Fibroblast of mammary gland (primary cell): ENCODE data around the gene PAF1.
A peak's percentile ranks its signal among the peaks of the same experiment; 100 is the strongest.

ENCODE experiments used
- DNase-seq: peaks from one replicate; pipeline ENCODE4 v3.0.0-alpha.2; 2010; ENCODE audit warnings: low read depth
- H3K4me3 ChIP-seq: 2 replicates; pipeline ENCODE4 v1.5.1; 2011; ENCODE audit warnings: low read depth, mild to moderate bottlenecking, low read length, moderate library complexity; ENCODE audit not compliant: control insufficient read depth
- TF ChIP-seq, protein P1 (sequence below): conservative IDR thresholded peaks from 2 replicates; pipeline ENCODE4 v1.5.1; 2011; ENCODE audit warnings: low read depth, low read length, inconsistent platforms; ENCODE audit not compliant: control insufficient read depth, insufficient read depth

PAF1 gene

DNA sequence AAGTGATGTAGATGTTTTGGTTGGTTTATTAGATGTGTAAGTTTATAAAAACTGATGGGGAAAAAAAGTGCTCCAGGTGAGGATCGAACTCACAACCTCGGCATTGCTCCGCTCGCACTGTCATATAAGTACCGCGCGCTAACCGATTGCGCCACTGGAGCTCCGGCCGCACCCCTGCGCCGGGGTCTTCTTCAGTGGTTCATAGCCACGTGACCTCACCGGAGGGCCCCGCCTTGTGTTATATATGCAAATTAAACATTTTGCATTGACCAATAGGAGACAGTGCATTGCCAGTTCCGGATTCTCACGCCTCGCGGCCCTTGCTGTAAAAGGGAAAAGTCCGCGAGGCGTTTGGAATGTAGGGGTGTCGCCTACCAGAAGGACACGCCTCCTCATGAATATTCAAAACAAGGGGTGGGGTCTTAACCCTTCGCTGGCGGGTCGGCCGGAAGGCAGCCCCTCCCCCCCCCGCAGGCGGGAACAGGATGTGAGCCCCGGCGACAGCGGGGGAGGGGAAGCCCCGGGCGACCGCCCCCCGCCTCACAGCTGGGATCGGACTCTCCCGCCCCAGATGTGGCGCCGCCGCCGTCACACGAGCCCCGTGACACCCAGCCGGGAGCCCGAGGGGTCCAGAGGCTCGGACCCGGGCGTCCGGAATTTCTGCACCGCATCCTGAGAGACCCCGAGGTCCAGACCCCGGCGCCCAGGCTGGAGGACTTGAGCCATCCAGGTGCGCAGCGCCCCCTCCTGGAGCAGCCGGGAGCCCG, 21.4 kb upstream of the PAF1 start, which contains the start of gene PLEKHG2:
Gene PLEKHG2, plus strand, starts transcription at position 570 of the 767 bp plus-strand sequence. CDS start 1,418 bp downstream, outside the sequence.
- H3K4me3 ChIP-seq = peak within 1 kb of the TSS; percentile 86
- TF ChIP-seq, protein P1, sequence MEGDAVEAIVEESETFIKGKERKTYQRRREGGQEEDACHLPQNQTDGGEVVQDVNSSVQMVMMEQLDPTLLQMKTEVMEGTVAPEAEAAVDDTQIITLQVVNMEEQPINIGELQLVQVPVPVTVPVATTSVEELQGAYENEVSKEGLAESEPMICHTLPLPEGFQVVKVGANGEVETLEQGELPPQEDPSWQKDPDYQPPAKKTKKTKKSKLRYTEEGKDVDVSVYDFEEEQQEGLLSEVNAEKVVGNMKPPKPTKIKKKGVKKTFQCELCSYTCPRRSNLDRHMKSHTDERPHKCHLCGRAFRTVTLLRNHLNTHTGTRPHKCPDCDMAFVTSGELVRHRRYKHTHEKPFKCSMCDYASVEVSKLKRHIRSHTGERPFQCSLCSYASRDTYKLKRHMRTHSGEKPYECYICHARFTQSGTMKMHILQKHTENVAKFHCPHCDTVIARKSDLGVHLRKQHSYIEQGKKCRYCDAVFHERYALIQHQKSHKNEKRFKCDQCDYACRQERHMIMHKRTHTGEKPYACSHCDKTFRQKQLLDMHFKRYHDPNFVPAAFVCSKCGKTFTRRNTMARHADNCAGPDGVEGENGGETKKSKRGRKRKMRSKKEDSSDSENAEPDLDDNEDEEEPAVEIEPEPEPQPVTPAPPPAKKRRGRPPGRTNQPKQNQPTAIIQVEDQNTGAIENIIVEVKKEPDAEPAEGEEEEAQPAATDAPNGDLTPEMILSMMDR = peak; percentile 51

DNA sequence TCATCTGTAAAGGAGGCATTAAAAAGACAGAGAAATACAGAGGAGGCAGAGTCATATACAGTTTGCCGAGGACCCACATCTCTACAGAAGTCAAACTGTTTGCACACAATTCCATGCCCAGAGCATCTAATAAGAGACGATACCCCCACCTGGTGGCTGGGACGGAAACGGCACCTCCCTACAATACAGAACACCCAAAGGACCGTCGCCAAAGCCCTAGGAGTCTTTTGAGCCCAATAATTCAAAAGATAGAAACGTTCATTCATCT, 20.9 kb upstream of the PAF1 start:
- no peak overlapping the region for H3K4me3 ChIP-seq
- peak; percentile 94 for DNase-seq
- TF ChIP-seq, protein P1 = peak; percentile 95

More for the DNA sequence above, 21.4 kb upstream of the PAF1 start, which contains the start of gene PLEKHG2:
- DNase-seq = peak; percentile 99

DNA sequence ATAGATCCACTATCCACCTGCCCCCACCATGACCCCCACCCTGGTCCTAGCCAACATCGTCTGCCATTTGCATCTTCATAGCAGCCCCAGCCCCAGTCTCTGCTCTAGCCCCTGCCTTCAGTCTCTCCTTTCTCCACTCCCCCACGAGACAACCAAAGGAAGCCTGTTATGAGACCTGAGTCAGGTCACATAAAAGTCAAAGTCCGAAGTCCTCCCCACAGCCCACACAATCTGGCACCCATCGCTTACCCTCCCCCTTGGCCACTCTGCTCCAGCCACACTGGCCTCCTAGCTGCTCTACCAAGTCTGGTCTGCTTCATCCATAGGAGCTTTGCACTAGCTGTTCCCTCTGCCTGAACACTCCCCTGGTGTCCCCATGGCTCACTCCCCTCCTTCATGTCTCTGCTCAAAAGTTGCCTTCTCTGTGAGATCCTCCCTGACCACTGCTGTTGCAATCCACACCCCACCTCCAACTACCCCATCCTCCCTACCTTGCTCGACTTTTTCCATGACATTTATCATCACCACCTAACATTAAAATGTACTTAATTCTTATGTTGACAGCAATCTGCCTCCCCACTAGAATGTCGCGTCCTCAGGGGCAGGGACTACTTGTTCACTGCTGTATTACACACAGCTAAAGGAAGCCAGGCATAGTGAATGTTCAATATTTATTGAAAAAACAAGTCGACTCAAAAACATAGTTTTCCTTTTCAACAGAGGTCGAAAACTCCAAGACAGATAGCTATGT, 20.4 kb upstream of the PAF1 start:
- TF ChIP-seq, protein P1 = no peak
- DNase-seq = peak; percentile 80
- no peak overlapping the region for H3K4me3 ChIP-seq

DNA sequence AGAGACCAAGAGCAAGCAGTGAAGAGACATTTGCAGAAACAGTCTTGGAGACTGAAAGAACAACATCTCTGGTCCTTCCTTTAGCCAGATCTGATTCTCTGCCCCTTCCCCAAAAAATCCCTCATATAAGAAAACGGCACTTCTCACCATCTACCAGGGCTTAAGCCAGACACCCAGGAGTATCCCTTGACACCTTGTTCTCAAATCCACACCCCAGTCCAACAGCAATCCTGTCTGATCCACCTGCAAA, 19.9 kb upstream of the PAF1 start:
- no peak for DNase-seq
- H3K4me3 ChIP-seq = no peak overlapping the region
- TF ChIP-seq, protein P1 = no peak

DNA sequence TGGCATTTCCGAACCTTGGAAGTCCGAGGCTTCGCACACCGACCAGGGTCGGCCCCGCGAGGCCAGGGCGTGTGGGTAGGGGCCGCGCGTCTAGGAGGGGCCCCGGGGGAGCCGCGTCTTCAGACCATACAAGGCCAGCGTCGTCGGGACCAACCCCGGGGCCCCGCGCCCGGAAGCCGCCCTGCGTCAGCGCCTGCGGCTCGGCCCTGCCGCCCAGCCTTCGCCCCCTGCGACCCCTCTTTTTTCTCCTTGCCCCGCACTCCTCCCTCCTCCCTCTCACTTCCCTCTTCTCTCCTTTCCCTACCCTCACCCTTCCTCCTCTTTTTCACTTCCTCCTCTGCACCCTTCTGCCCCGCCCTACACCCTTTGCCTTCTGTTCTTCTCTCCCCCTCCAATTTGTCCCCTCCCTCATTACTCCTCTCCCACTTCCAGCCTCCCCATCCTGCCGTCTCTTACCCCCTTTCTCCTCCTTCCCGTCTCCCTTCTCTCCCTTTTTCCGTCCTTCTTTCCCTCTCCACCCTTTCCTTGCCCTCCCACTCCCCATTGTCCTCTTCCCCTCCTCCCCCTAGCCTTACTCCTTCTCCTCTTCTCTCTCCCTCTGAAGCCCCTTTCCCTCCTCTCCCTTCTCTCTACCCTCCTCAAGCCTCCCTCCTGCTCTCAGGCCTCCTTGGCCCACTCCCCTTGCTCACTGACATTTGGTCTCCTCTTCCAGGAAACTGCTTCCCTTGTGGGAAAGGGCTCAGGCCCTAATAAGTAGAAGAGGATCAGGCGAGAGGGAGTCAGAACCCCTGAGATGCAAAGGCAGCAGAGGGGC, 19.3 kb upstream of the PAF1 start:
- no peak for DNase-seq
- TF ChIP-seq, protein P1 = no peak
- H3K4me3 ChIP-seq = peak overlapping the region; percentile 97

DNA sequence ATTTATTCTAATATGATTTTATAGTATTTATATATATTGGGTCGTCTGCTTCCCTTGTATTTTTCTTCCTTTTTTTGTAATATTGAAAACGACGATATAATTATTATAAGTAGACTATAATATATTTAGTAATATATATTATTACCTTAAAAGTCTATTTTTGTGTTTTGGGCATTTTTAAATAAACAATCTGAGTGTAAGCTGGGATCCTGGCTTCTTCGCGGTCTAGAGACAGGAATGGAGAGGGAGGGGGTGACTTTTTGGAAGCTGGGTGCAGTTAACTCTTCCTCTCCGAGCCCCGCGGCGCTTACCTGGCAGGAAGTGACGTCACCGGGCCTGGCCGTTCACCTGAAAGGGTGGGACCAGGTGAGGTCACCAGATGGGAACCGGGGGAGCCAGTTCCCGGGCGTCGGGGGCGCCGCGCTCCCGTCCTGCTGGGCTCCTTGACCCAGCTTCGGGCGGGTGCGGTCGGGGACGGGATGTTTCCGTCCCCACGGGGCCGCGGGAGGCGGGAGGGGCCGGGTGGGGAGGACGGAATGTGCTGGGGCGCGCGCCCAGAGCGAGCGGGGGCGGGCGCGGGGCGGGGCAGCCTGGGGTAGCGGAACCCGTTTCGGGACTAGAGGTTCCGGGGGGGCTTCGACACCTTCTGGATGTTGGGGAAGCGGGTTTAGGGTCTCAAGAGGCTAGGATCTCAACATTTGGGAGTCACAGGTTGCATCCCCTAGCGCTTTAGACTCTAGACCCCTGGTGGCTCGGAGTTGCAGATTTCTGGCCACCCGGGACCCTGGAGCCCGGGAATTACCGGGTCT, 18.5 kb upstream of the PAF1 start:
- TF ChIP-seq, protein P1 = no peak
- peak overlapping the region; percentile 97 for H3K4me3 ChIP-seq
- peak; percentile 73 for DNase-seq
